ENCODE results near the gene TRAF2. TPM values are rescaled to one million over a fixed set of nuclear protein-coding genes. Genes with fewer than 3 reads are reported as not detected.
"Not testable (repeated sequence)": the region's sequence is repeated elsewhere in the genome, so short reads cannot be mapped to it uniquely, and the experiment has no call there.

The TRAF2 gene
- total RNA-seq, 1 donor from 2014 or later, result 5.3 TPM

- no peak for TF ChIP-seq CTCF (IDR thresholded peaks at IDR 0.05; ENCODE audit: insufficient read depth, low read length, severe bottlenecking)
- FAIRE-seq, result no peak
- DNase-seq (ENCODE audit: low read depth), result no peak
- Histone ChIP-seq H3K4me3 (ENCODE audit: low read depth, low read length) (no peak overlapping the region), H3K27me3 (ENCODE audit: control insufficient read depth, insufficient read depth, low read length) (peaks cover 2% of the 10 kb centered on the region), H3K36me3 (ENCODE audit: control insufficient read depth, insufficient read depth, low read length) (peaks cover 5% of the 10 kb centered on the region)
Observed at GRCh38 chr9:136840140-136840876, 46.0 kb upstream of the TRAF2 start.

GRCh38 chr9:136840877-136841645, 45.3 kb upstream of the TRAF2 start:
- FAIRE-seq, result no peak
- DNase-seq (ENCODE audit: low read depth), result peak; percentile 15
- H3K4me3 ChIP-seq (ENCODE audit: low read depth, low read length), result no peak overlapping the region

GRCh38 chr9:136841646-136842379, 44.5 kb upstream of the TRAF2 start:
- DNase-seq (ENCODE audit: low read depth); H3K27me3 ChIP-seq (ENCODE audit: control insufficient read depth, insufficient read depth, low read length); H3K4me3 ChIP-seq (ENCODE audit: low read depth, low read length); H3K36me3 ChIP-seq (ENCODE audit: control insufficient read depth, insufficient read depth, low read length): not testable (repeated sequence)
- FAIRE-seq, result peak; percentile 70

More at GRCh38 chr9:136840877-136841645, 45.3 kb upstream of the TRAF2 start:
- Histone ChIP-seq H3K27me3 (ENCODE audit: control insufficient read depth, insufficient read depth, low read length) (peaks cover 3% of the 10 kb centered on the region), H3K36me3 (ENCODE audit: control insufficient read depth, insufficient read depth, low read length) (peaks cover 4% of the 10 kb centered on the region)
- TF ChIP-seq CTCF (IDR thresholded peaks at IDR 0.05; ENCODE audit: insufficient read depth, low read length, severe bottlenecking), result no peak

- peak; percentile 58 for DNase-seq (ENCODE audit: low read depth)
- not testable (repeated sequence) for H3K36me3 ChIP-seq (ENCODE audit: control insufficient read depth, insufficient read depth, low read length); H3K27me3 ChIP-seq (ENCODE audit: control insufficient read depth, insufficient read depth, low read length); FAIRE-seq
- H3K4me3 ChIP-seq (ENCODE audit: low read depth, low read length), result peak within 1 kb of the TSS; percentile 28
- peak; percentile 85 for TF ChIP-seq CTCF (IDR thresholded peaks at IDR 0.05; ENCODE audit: insufficient read depth, low read length, severe bottlenecking)
Observed at GRCh38 chr9:136842380-136842948, 43.9 kb upstream of the TRAF2 start, which contains the start of gene AJM1. Gene AJM1, plus strand, starts transcription at chr9:136842478. Its CDS starts 1,937 bp downstream, at chr9:136844415.

- FAIRE-seq; DNase-seq (ENCODE audit: low read depth); H3K27me3 ChIP-seq (ENCODE audit: control insufficient read depth, insufficient read depth, low read length); H3K4me3 ChIP-seq (ENCODE audit: low read depth, low read length); H3K36me3 ChIP-seq (ENCODE audit: control insufficient read depth, insufficient read depth, low read length): not testable (repeated sequence)
Observed at GRCh38 chr9:136843159-136843800, 43.0 kb upstream of the TRAF2 start.
